HG03095 (cell line): ENCODE results near the gene SEMA4C.

Experiments
- ATAC-seq: cut with Tn5 transposase; IDR thresholded peaks from one replicate; pipeline ENCODE4 v1.9.1; 2021; ENCODE audit warnings: moderate library complexity; ENCODE audit not compliant: unreplicated experiment

Gene SEMA4C, protein sequence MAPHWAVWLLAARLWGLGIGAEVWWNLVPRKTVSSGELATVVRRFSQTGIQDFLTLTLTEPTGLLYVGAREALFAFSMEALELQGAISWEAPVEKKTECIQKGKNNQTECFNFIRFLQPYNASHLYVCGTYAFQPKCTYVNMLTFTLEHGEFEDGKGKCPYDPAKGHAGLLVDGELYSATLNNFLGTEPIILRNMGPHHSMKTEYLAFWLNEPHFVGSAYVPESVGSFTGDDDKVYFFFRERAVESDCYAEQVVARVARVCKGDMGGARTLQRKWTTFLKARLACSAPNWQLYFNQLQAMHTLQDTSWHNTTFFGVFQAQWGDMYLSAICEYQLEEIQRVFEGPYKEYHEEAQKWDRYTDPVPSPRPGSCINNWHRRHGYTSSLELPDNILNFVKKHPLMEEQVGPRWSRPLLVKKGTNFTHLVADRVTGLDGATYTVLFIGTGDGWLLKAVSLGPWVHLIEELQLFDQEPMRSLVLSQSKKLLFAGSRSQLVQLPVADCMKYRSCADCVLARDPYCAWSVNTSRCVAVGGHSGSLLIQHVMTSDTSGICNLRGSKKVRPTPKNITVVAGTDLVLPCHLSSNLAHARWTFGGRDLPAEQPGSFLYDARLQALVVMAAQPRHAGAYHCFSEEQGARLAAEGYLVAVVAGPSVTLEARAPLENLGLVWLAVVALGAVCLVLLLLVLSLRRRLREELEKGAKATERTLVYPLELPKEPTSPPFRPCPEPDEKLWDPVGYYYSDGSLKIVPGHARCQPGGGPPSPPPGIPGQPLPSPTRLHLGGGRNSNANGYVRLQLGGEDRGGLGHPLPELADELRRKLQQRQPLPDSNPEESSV

DNA sequence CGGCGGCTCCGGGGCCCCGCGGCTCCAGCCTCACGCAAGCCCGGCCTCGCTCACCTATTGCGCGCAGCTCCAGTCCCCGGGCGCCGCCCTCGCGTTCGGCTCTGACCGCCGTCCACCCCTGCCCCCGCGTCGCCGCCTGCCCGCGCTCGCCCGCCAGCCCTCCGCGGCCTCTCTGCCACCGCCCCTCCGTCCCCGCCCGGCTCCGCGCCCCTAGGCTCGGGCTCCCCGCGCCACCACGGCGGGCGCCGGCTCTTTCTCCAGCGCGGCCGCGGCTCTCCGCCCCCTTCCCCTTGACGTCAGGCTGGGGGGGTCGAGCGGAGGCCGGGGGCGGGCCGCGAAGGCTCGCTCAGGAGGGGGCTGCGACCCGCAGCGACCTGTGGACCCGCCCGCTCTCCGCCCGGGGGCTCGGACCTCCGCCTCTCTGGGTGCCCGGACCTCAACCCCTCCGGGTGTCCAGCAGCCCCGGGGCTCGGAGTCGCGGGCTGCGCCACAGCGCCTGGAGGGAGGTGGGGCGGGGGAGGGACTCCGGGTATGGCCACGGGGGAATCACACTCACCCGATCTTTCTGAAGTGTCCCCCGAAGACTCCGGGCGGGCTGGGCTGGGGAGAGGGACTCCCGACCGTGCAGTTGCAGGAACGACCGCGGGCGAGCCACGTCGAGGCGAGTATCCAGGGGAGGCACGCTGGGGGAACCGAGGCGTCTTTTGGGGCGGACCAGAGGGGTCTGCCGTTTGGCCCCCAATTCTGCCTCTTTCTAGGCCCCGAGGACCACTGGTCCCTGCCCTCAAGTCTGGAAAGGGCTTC is at the start of gene SEMA4C:
SEMA4C (minus strand) TSS at position 259 of the 804 bp plus-strand sequence. CDS start 2,194 bp downstream, outside the sequence.
- no peak for ATAC-seq

- ATAC-seq: no peak
These were observed 49.1 kb upstream of the SEMA4C start for GRCh38 chr2:96918754-96919550.

DNA sequence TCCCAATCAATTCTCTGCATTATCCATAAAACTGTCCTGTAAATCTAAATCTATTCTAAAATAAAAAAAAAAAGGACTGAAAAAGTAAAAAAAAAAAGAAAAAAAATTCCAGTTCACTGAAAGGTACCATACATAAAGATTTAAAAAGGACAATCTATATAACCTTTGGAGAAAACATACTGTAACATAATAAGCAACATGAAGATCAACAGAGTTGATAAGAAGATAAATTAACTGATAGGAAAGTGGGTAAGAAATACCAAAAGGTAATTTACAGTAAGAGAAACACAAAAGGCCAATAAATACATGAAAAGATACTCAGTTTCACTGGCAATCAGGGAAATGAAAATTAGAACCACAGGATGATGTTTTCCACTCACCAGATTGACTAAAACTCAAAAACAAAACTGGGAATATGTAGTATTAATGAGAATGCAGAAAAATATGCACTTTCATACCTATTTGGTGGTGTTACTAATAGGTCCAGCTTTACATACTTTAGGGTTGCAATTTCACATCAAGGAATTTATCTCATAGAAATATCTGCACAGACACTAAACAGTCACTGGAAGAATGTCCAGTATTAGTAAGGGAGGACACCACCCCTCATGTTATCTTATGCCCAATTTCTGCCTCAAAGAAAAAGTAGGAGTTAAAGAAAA is 48.3 kb upstream of the SEMA4C start:
- no peak for ATAC-seq

GRCh38 chr2:96916646-96917543 is 47.0 kb upstream of the SEMA4C start:
- no peak for ATAC-seq

DNA sequence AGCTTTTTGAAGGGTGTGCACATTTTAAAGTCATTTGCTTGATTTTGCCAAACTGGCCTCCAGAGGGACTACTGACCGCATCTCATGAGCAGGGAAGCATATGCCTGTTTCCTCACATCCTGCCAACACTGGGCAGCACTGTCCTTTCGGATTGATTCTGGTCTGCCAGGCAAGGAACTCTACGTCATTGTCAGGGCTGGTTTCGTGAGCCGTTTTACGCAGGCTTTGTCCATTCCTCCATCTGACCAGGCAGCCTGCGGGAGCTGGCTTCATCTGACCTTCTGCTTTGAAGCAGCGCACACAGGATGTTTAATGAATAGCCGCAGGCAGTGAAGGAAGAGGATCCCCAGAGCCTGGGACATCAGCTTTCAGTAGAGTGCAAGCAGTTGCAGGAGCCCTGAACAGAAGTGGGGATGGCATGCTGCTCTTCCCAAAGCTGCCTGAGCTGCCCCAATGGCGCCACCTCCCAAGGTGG is 46.3 kb upstream of the SEMA4C start:
- no peak for ATAC-seq

DNA sequence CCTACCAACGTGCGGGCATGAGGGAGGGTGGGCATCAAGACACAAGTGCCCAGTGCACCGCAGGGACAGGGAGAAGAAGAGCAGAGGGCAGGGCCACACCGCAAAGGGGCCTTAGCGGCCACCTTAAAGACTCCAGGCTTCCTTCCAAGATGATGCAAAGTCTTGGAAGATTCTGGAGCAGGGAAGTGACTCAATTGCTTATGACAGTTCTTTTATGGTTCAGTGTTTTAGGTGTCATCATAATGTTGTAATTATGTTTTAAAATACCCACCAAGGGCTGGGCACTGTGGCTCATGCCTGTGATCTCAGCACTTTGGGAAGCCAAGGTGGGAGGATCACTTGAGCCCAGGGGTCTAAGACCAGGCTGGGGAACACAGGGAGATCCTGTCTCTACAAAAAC is 44.5 kb upstream of the SEMA4C start:
- no peak for ATAC-seq

DNA sequence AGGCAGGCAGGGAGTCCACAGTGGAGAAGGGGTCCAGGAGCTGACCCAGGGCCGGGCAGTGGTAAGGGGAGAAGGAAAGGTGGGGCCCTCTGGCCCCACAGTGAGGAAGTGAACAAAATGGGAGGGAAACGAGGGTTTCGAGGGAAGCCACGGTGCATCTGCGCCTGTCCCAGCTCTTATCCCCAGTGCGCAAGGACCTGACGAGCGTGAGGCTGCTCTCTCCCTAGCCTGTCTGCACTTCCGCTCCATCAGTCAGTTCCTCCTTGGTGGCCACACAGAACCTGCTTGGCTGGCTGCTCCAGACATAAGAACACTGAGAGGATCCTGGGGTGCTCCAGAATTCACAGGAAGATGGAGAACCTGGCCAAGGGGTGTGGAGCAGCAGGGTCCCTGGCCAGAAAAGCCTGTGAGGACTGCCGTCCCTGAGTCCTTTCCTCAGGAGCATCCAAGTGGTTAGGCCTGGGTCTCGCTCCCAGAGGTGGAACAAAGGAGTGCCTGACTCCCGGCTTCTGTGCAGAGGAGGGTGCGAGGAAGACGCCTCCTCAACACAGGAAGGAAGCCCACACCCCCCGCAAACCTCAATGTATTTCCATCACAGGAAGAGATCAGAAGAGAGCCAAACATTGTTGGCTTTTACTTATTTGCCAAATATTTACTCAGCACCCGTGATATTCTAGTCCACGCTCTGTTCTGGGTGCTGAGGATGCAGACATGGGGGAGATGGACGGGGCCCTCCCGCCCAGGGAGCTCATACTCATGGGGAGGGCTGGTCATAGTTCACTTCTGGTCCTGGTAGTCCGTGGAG is 43.7 kb upstream of the SEMA4C start:
- no peak for ATAC-seq

DNA sequence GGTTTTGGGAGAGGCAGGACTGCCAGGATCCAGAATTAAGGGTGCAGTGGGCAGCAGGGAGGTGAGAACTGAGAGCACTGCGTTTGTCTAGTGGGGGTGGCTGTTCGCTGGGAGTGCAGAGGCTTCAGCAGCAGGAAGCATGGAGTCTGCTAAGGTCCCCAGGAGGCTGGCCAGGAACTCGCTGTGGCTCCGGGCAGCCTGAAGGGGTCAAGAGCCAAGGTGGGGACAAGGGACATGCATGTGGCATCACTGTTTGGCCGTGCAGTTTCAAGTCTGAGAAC is 43.2 kb upstream of the SEMA4C start:
- no peak for ATAC-seq

DNA sequence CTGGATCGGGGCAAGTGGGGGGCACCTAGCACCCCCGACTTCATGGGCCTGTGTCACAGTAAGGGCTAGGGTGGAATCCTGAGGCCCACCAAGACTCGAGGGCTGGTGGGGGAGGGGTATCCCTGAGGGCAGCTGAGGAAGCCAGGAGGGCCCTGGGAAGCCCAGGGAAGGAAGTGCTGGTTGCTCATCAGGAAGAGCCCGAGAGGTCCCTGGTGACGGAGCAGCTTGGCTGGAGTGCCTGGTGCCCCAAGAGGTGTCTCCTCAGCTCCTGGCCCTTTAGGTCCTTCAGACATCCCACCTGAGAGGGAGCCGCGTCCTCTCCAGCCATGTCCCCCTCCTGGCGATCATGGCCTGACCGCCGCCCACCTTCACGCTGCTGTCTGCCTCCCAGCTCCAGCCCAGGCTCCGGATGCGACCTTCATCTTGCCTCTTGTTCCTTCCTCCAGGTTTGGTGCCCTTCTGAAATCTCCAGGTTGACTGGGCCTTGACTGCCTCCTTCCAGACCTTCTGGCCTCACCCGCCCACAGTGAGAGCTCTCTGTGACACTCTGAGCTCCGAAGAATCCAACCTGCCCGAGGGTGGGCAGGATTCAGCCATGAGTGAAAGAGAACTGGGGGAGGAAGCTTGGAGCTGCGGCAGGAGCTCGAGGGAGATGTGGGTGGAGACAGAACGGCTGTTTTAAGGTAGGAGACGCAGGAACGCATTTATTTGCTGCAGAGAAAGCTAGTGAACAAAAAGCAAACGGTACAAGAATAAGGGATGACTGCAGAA is 42.7 kb upstream of the SEMA4C start:
- no peak for ATAC-seq

GRCh38 chr2:96909611-96910021 is 39.7 kb upstream of the SEMA4C start:
- no peak for ATAC-seq

DNA sequence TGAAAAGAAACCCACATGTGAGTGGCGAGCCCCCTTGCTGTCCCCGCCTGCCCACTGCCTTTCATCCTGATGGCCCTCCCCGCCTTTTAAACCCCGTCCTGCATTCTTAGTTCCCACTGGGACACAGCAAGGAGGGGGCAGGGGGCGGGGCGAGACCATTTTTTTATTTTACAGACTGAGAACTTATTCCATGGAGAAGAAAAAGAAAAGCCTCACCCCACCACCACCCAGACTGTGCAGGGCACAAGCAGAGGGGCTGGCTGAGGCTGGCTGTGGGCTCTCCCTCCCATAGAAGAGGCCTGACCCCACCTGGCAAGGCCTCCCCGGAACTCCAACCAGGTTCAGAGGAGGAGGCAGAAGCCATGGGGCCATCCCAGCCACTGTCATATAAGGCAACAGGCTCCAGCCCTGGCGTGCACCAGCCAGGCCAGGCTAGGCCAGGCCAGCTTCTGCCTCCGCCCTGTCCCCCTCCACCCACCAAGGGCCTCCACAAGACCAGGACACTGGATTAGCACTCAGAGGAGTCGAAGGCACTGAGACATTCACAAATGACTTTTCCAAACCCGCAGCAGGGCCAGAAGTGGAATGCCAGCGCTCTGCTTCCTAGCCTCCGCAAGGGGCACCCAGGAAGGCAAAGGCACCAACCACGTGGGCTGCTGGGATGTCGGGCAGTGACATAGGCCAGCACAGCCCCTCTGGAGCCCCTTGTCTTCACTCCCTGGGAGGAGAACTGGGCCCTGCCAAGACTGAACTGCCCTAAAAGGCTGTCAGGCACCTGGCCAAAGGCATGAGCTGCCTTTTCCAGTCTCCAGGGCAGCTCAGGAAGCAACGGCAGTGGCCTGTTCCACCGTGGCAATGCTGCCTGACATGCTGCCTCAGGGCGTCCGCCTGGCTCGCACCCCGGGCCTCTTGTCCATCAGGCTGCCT is 37.5 kb upstream of the SEMA4C start:
- no peak for ATAC-seq

GRCh38 chr2:96906729-96907114 is 36.8 kb upstream of the SEMA4C start:
- no peak for ATAC-seq

DNA sequence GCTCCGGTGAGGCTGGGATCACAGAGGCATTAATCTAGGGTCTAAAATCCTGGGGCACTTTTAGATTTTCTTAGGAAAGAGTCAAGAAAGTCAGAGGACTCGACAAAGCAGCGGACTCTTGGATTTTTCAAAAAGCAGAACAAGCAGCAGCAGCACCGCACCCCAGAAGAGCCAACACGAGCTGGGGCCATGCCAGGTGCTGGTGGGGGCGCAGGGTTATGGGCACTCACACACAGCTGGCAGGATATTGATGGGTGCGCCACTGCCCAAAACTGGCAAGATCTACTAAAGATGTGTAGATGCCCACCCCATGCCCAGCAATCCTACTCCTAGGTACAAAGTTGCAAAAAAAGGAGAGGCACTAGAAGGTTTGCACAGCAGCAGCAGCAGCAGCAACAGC is 33.9 kb upstream of the SEMA4C start:
- no peak for ATAC-seq

DNA sequence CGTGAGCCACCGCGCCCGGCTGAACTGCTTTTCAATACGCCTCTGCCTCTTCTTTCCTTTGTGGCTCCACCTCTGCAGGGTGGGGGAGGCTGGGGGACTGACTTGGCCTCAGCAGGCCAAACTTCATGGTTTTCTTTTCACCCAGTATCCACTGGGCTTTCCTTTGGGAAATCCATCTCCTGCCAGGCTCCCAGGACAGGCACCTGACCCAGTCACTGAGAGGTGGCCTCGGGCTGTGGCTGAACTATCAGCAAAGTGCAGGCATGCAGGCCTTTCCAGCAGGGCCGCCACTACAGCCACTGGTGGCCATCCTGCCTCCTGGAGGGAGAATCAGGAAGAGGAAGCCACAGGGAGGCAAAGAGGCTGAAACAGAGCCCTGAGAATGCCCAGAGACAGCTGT is 33.4 kb upstream of the SEMA4C start:
- no peak for ATAC-seq

- ATAC-seq: no peak
These were observed 30.4 kb upstream of the SEMA4C start for GRCh38 chr2:96900237-96900636.

- ATAC-seq: no peak
These were observed 29.5 kb upstream of the SEMA4C start for GRCh38 chr2:96899413-96899741.
